ENCODE measurements around the gene SIRPG. TPM values are rescaled to one million over a fixed set of nuclear protein-coding genes. Genes with fewer than 3 reads are reported as not detected.

SIRPG gene
- total RNA-seq, 1 donor from 2014 or later = not detected

GRCh38 chr20:1595333-1595732 is 62.2 kb downstream of the SIRPG start:
- DNase-seq (ENCODE audit: low read depth in 2 of 2) = no peak

GRCh38 chr20:1588533-1589460 is 68.8 kb downstream of the SIRPG start:
- DNase-seq (ENCODE audit: low read depth in 2 of 2) = no peak

GRCh38 chr20:1587781-1588532 is 69.6 kb downstream of the SIRPG start:
- DNase-seq (ENCODE audit: low read depth in 2 of 2) = no peak

GRCh38 chr20:1579488-1579887 is 78.1 kb downstream of the SIRPG start:
- no peak for DNase-seq (ENCODE audit: low read depth in 2 of 2)

Other genes starting within 250 kb of the SIRPG start
- gene NSFL1C, start 190.9 kb downstream of the SIRPG start, total RNA-seq = 19.1 and 25.3 TPM in 2 replicates
- gene SIRPB2, start 166.4 kb downstream of the SIRPG start, total RNA-seq = 0.13 and 0.38 TPM in 2 replicates
- not detected in 2 replicates for gene SIRPD, start 100.1 kb downstream of the SIRPG start, total RNA-seq
- 1.3 TPM in 2 replicates for gene SIRPB1, start 37.8 kb downstream of the SIRPG start, total RNA-seq
- gene SIRPA, start 237.6 kb upstream of the SIRPG start, total RNA-seq = 28.0 and 69.7 TPM in 2 replicates

Data from dermis microvascular lymphatic vessel endothelial cell (primary cell).